Smooth muscle cell (in vitro differentiated cells): ENCODE data around the gene MIDN. TPM values are rescaled to one million over a fixed set of nuclear protein-coding genes. Genes with fewer than 3 reads are reported as not detected.
"Not testable (repeated sequence)": the region's sequence is repeated elsewhere in the genome, so short reads cannot be mapped to it uniquely, and the experiment has no call there.

Source experiments
- DNase-seq: peaks from one replicate; lab custom pipeline; 2025; ENCODE audit not compliant: unreplicated experiment; lab: John Stamatoyannopoulos, UW
- H2AFZ ChIP-seq: fragments of 200-600 bp; sonication (generic); 2 replicates; pipeline ENCODE4 v1.6.0; 2016; ENCODE audit warnings: antibody characterized with exemption, low read depth, mild to moderate bottlenecking
- H3F3A ChIP-seq: fragments of 200-600 bp; sonication (generic); 2 replicates; pipeline ENCODE4 v1.6.0; 2017; ENCODE audit warnings: antibody characterized with exemption, low read depth
- H3K27ac ChIP-seq: fragments of 200-600 bp; sonication (generic); 2 replicates; pipeline ENCODE4 v1.5.1; 2016; ENCODE audit warnings: low read depth, mild to moderate bottlenecking
- H3K27me3 ChIP-seq: fragments of 200-600 bp; sonication (generic); 2 replicates; pipeline ENCODE4 v1.6.1; 2016; ENCODE audit warnings: low read depth, mild to moderate bottlenecking
- H3K36me3 ChIP-seq: fragments of 200-600 bp; sonication (generic); 2 replicates; pipeline ENCODE4 v1.5.1; 2016; ENCODE audit warnings: low read depth
- H3K4me1 ChIP-seq: fragments of 200-600 bp; sonication (generic); 2 replicates; pipeline ENCODE4 v1.5.1; 2016; ENCODE audit warnings: low read depth
- H3K4me2 ChIP-seq: fragments of 200-600 bp; sonication (generic); 2 replicates; pipeline ENCODE4 v1.6.0; 2016; ENCODE audit warnings: mild to moderate bottlenecking
- H3K4me3 ChIP-seq: fragments of 200-600 bp; sonication (generic); 2 replicates; pipeline ENCODE4 v1.5.1; 2016; ENCODE audit warnings: mild to moderate bottlenecking
- H3K79me2 ChIP-seq: fragments of 200-600 bp; sonication (generic); 2 replicates; pipeline ENCODE4 v1.6.0; 2016; ENCODE audit warnings: low read depth, mild to moderate bottlenecking
- H3K9ac ChIP-seq: fragments of 200-600 bp; sonication (generic); 2 replicates; pipeline ENCODE4 v1.6.0; 2016; ENCODE audit warnings: low read depth
- H3K9me3 ChIP-seq: fragments of 200-600 bp; sonication (generic); replicated peaks from 2 replicates; pipeline ENCODE4 v1.5.1; 2016; ENCODE audit warnings: low read depth
- H4K20me1 ChIP-seq: fragments of 200-600 bp; sonication (generic); 2 replicates; pipeline ENCODE4 v1.6.0; 2016; ENCODE audit warnings: low read depth
- CTCF ChIP-seq: fragments of 200-600 bp; sonication (generic); IDR thresholded peaks from 2 replicates; pipeline ENCODE4 v1.5.1; 2017; ENCODE audit warnings: borderline replicate concordance, mild to moderate bottlenecking, antibody characterized with exemption; ENCODE audit not compliant: insufficient read depth, poor library complexity, severe bottlenecking
- WGBS: methylation state at CpG from one replicate; pipeline ENCODE4 v1.1.7; 2016; ENCODE audit warnings: low lambda C conversion rate; 5-methylcytosine and 5-hydroxymethylcytosine counted together
- polyA plus RNA-seq: library from polyadenylated mRNA; unstranded; fragments of >200 nt; fragmentation: Nextera tagmentation; extraction: Ambion mirVana; gene quantifications from 2 replicates; pipeline ENCODE4 v1.2.1, GENCODE V29; 2016
- total RNA-seq: library from RNA; depleted of rRNA; stranded (reverse); fragments of >200 nt; gene quantifications from 2 replicates; pipeline ENCODE4 v1.2.3, GENCODE V29; 2014

The MIDN gene
- total and polyA plus RNA-seq, 2 experiments from 2014 or later: 58.5 to 65.3 TPM

GRCh38 chr19:1245494-1246264, 2.7 kb upstream of the MIDN start:
- Histone ChIP-seq H3K36me3 (no peaks in the 10 kb centered on the region), H3K4me1 (peaks cover 5% of the 10 kb centered on the region), H4K20me1 (peaks cover 22% of the 10 kb centered on the region), H3K9me3 (no peaks in the 10 kb centered on the region), H3F3A (peaks cover 9% of the 10 kb centered on the region), H3K27ac (peak overlapping the region; percentile 24), H3K27me3 (no peaks in the 10 kb centered on the region), H3K79me2 (peaks cover 27% of the 10 kb centered on the region), H3K9ac (no peak overlapping the region), H3K4me3 (no peak overlapping the region), H2AFZ (no peak overlapping the region), H3K4me2 (no peak overlapping the region)
- no peak for DNase-seq
- TF ChIP-seq CTCF: no peak
- 81% methylated on average over 16 of the region's 26 CpGs for WGBS

- H2AFZ ChIP-seq, H3K4me2 ChIP-seq, DNase-seq, H3K9me3 ChIP-seq, H3K9ac ChIP-seq, H3K27me3 ChIP-seq, H3K36me3 ChIP-seq, H3K27ac ChIP-seq, H3K4me1 ChIP-seq, H3K4me3 ChIP-seq: not testable (repeated sequence)
- Histone ChIP-seq H3K79me2 (peaks cover 32% of the 10 kb centered on the region), H3F3A (peaks cover 13% of the 10 kb centered on the region), H4K20me1 (peaks cover 30% of the 10 kb centered on the region)
- WGBS: 88% methylated on average over 27 of the region's 27 CpGs
Measured at GRCh38 chr19:1246265-1247087, 1.9 kb upstream of the MIDN start.

- Histone ChIP-seq H2AFZ (no peak overlapping the region), H3K4me1 (no peaks in the 10 kb centered on the region), H4K20me1 (peaks cover 42% of the 10 kb centered on the region), H3K36me3 (no peaks in the 10 kb centered on the region), H3K9me3 (no peaks in the 10 kb centered on the region), H3K9ac (peak overlapping the region; percentile 97), H3K79me2 (peaks cover 32% of the 10 kb centered on the region), H3F3A (peaks cover 16% of the 10 kb centered on the region), H3K27ac (peak overlapping the region; percentile 99), H3K27me3 (no peaks in the 10 kb centered on the region), H3K4me2 (peak overlapping the region; percentile 93), H3K4me3 (peak overlapping the region; percentile 99)
- no peak for TF ChIP-seq CTCF
- WGBS: 91% methylated on average over 8 of the region's 8 CpGs
- DNase-seq: no peak
Measured at GRCh38 chr19:1247748-1248138, 640 bp upstream of the MIDN start.

GRCh38 chr19:1248786-1249297, 459 bp downstream of the MIDN start:
- H3K4me1 ChIP-seq: peaks cover 6% of the 10 kb centered on the region
- H3K79me2 ChIP-seq: peaks cover 36% of the 10 kb centered on the region
- no peaks in the 10 kb centered on the region for H3K36me3 ChIP-seq
- peak; percentile 97 for DNase-seq
- no peaks in the 10 kb centered on the region for H3K27me3 ChIP-seq
- H3K9me3 ChIP-seq: no peaks in the 10 kb centered on the region
- H3K27ac ChIP-seq: peak overlapping the region; percentile 99
- H2AFZ ChIP-seq: no peak overlapping the region
- peaks cover 47% of the 10 kb centered on the region for H4K20me1 ChIP-seq
- H3K4me2 ChIP-seq: peak overlapping the region; percentile 93
- H3K9ac ChIP-seq: peak overlapping the region; percentile 98
- H3K4me3 ChIP-seq: peak overlapping the region; percentile 99
- TF ChIP-seq CTCF: peak; percentile 89
- 0% methylated on average over 3 of the region's 74 CpGs for WGBS
- peaks cover 22% of the 10 kb centered on the region for H3F3A ChIP-seq
